HAP-1 (cell line): Measurements from ENCODE around the gene ZNF148.

Experiments used
- DNase-seq, 2 experiments: peaks; one replicate each; pipeline ENCODE4 v3.0.0-alpha.2; 2016 to 2020; ENCODE audit warnings: low spot score in 2 of 2
- H3K27me3 ChIP-seq: fragments of 250-450 bp; sonication (Bioruptor Pico); 2 replicates; pipeline ENCODE4 v1.5.1; 2020; ENCODE audit warnings: low read depth, mild to moderate bottlenecking, moderate library complexity
- H3K36me3 ChIP-seq: fragments of 250-450 bp; sonication (Bioruptor Pico); replicated peaks from 2 replicates; pipeline ENCODE4 v1.5.1; 2020; ENCODE audit warnings: mild to moderate bottlenecking
- H3K4me1 ChIP-seq: fragments of 250-450 bp; sonication (Bioruptor Pico); 2 replicates; pipeline ENCODE4 v1.5.1; 2020; ENCODE audit warnings: mild to moderate bottlenecking
- H3K4me3 ChIP-seq: fragments of 250-450 bp; sonication (Bioruptor Pico); 2 replicates; pipeline ENCODE4 v1.5.1; 2020; ENCODE audit warnings: mild to moderate bottlenecking, moderate library complexity
- H3K9me3 ChIP-seq: fragments of 250-450 bp; sonication (Bioruptor Pico); 2 replicates; pipeline ENCODE4 v1.5.1; 2020; ENCODE audit warnings: mild to moderate bottlenecking, moderate library complexity
- in situ Hi-C: fragments of 300-500 bp; cut with MboI; formaldehyde crosslinking; loops from 3 replicates; pipeline ENCODE4 v1.14.3; 2020; ENCODE audit warnings: low sequenced_read_pairs, inconsistent platforms, mixed read lengths

ZNF148 gene

DNA sequence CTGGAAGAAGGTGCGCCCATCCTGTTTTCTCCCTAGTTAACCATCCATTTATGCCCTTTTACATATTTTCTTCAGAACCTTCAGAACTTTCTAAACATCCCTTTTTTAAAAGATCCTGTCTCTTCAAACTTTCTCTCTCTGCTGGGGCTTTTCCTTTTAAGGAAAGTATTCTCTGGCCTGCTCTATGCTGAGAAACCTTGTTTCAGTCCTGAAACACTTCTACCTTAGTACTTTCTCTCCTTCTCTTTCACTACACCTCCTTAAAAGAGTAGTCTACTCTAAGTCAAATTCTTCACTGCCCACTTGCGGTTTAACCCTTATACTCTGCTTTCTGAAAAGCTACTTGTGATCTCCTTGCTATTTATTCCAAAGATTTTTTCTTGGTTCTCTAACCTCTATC lies 97.0 kb downstream of the ZNF148 start:
- Histone ChIP-seq H3K9me3 (no peaks in the 10 kb centered on the region), H3K27me3 (no peaks in the 10 kb centered on the region), H3K4me3 (no peak overlapping the region), H3K4me1 (peaks cover 24% of the 10 kb centered on the region), H3K36me3 (no peaks in the 10 kb centered on the region)
- in situ Hi-C loops: no loop called here
- DNase-seq: no peak

DNA sequence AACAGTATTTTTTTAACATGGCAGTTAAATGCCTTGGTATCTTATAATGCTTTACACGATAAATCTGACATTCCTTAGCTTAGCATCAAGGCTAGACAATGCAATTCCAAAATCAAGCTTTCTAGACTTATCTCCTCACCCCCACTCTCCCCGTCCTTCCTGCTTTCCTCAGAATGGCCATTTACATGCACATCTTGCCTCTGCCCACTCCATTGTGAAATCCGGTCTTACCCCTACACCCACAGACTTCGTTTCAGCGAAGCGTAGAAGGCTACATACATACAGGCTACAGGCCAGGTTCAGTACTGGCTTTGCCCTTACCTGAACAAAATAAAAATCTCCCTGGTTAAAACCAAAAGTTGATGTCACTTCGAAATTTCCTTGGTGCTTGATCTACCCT lies 104.0 kb downstream of the ZNF148 start:
- Histone ChIP-seq H3K4me3 (no peak overlapping the region), H3K36me3 (no peaks in the 10 kb centered on the region), H3K27me3 (no peaks in the 10 kb centered on the region), H3K4me1 (peaks cover 6% of the 10 kb centered on the region; the same call in 1 of the 2 replicates), H3K9me3 (no peaks in the 10 kb centered on the region)
- in situ Hi-C loops: no loop called here
- DNase-seq: no peak

DNA sequence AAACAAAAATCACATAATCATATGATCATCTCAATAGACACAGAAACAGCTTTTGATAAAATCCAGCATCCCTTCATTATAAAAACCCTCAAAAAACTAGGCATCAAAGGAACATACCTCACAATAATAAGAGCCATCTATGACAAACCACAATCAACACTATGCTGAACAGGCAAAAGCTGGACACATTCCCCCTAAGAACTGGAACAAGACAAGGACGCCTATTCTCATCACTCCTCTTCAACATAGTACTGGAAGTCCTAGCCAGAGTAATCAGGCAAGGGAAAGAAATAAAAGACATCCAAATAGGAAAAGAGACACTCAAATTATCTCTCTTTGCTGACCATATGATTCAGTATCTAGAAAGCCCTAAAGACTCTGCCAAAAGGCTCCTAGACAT lies 107.7 kb downstream of the ZNF148 start:
- Histone ChIP-seq H3K36me3 (no peaks in the 10 kb centered on the region), H3K9me3 (no peaks in the 10 kb centered on the region), H3K4me3 (no peak overlapping the region), H3K27me3 (no peaks in the 10 kb centered on the region), H3K4me1 (peaks cover 9% of the 10 kb centered on the region; the same call in 1 of the 2 replicates)
- in situ Hi-C loops: no loop called here
- no peak for DNase-seq

DNA sequence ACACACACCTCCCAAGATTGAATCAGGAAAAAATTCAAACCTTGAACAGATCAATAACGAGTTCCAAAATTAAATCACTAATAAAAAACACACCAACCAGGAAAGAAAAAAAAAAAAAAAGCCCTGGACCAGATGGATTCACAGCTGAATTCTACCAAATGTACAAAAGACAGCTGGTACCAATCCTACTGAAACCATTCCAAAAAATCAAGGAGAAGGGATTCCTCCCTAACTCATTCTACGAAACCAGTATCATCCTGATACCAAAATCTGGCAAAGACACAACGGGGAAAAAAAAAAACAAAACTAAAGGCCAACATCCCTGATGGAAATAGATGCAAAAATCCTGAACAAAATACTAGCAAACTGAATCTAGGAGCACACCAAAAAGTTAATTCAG lies 108.2 kb downstream of the ZNF148 start:
- in situ Hi-C loops: no loop called here

DNA sequence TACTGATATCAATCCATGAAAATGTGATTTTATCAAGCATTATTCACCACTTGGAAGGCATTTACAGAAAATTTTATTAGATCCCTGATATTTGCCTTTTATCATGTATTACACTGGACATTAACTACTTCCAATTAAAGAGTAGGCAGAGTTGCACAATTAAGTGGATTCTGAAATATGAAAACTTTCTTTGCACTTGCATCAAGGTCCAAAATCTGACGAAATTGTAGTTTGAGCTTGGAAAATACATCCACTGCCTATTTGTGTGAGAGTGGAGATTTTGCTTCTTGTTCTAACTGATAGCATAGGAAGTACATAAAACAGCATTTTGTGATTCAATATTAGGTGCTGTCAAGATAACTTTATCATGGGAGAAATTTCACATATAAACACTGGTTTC lies 113.0 kb downstream of the ZNF148 start:
- no peaks in the 10 kb centered on the region; the same call in 1 of the 2 replicates for H3K36me3 ChIP-seq
- no peak overlapping the region for H3K4me3 ChIP-seq
- in situ Hi-C loops: no loop called here
- no peaks in the 10 kb centered on the region for H3K9me3 ChIP-seq
- no peaks in the 10 kb centered on the region for H3K27me3 ChIP-seq
- DNase-seq: no peak
- peaks cover 12% of the 10 kb centered on the region; the same call in 1 of the 2 replicates for H3K4me1 ChIP-seq

More for the DNA sequence above, 108.2 kb downstream of the ZNF148 start:
- Histone ChIP-seq H3K36me3 (no peaks in the 10 kb centered on the region), H3K4me3 (no peak overlapping the region), H3K4me1 (peaks cover 11% of the 10 kb centered on the region; the same call in 1 of the 2 replicates), H3K9me3 (no peaks in the 10 kb centered on the region), H3K27me3 (no peaks in the 10 kb centered on the region)
- DNase-seq: no peak

DNA sequence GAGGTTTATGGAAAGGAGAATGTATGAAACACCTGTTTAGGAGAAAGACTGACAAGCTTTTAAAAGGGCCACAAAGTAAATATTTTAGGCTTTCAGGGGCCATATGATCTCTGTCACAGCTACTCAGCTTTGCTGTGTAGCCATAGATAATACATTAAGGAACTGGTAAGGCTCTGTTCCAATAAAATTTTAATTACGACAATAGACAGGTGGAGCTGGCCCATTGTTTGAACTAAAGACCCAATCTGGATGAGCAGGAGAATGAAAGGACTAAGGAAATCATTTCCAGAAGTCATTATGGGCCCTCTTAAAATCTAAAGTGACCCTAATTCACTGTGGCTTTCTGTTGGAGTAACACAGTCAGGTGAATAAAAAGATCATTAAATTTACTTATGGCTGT lies 114.1 kb downstream of the ZNF148 start:
- Histone ChIP-seq H3K9me3 (no peaks in the 10 kb centered on the region; the same call in 1 of the 2 replicates), H3K36me3 (no peaks in the 10 kb centered on the region; the same call in 1 of the 2 replicates), H3K27me3 (no peaks in the 10 kb centered on the region), H3K4me3 (no peak overlapping the region), H3K4me1 (peaks cover 5% of the 10 kb centered on the region; the same call in 1 of the 2 replicates)
- in situ Hi-C loops: no loop called here
- no peak for DNase-seq

DNA sequence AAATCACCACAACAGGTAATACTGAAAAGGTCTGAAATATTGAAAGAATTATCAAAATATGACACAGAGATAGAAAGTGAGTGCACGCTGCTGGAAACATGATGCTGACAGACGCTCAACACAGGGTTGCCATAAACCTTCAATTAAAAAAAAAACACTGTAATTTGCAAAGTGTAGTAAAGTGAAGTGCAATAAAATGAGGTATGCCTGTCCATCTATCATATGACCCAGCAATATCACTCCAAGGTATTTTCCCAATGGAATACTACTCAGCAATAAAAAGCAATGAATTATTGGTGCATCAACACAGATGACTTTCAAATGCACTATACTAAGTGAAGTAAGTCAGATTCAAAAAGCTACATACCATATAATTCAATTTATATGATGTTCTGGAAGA lies 115.0 kb downstream of the ZNF148 start:
- no peak for DNase-seq
- no peaks in the 10 kb centered on the region; the same call in 1 of the 2 replicates for H3K9me3 ChIP-seq
- H3K36me3 ChIP-seq: no peaks in the 10 kb centered on the region; the same call in 1 of the 2 replicates
- H3K4me1 ChIP-seq: peaks cover 4% of the 10 kb centered on the region; the same call in 1 of the 2 replicates
- in situ Hi-C loops: no loop called here
- H3K27me3 ChIP-seq: no peaks in the 10 kb centered on the region
- no peak overlapping the region for H3K4me3 ChIP-seq

DNA sequence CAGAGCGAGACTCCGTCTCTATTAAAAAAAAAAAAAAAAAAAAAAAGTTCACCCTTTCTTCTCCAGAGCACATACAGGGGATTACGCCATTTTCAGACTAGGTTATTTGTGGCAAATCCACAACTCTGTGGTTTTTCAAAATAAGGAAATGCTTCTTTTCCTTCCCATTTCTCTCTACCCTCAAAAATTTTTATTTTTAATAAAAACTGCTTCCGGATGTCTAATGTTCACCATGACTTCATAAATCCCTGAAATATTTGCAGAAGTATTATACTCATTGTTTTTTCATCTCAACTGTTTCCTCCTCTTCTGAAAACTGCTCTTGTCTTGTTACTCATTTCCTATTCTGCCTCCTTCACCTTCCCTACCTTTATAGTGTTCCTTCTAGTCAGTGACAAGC lies 117.6 kb downstream of the ZNF148 start:
- H3K4me3 ChIP-seq: no peak overlapping the region
- H3K9me3 ChIP-seq: no peaks in the 10 kb centered on the region; the same call in 1 of the 2 replicates
- no peak for DNase-seq
- no peaks in the 10 kb centered on the region for H3K27me3 ChIP-seq
- H3K36me3 ChIP-seq: no peaks in the 10 kb centered on the region; the same call in 1 of the 2 replicates
- in situ Hi-C loops: no loop called here
- H3K4me1 ChIP-seq: peaks cover 4% of the 10 kb centered on the region; the same call in 1 of the 2 replicates

DNA sequence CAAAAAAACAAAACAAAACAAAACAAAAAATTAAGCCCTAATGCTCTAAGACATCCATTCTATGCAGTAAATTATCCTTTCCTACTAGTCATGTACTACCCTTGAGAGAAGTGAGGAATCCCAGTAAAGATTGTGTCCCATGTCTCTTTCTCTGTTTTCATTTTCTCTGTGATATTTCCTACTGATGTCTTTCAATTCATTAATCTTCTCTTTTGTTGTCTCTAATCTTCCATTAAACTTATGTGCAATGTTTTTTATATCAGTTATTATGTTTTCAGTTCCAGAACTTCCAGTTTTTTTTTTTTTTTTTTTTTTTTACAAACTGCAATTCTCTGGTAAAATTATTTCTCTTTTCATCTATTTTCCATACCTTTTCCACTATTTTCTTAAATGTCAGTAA lies 118.5 kb downstream of the ZNF148 start:
- no peak overlapping the region for H3K4me3 ChIP-seq

DNA sequence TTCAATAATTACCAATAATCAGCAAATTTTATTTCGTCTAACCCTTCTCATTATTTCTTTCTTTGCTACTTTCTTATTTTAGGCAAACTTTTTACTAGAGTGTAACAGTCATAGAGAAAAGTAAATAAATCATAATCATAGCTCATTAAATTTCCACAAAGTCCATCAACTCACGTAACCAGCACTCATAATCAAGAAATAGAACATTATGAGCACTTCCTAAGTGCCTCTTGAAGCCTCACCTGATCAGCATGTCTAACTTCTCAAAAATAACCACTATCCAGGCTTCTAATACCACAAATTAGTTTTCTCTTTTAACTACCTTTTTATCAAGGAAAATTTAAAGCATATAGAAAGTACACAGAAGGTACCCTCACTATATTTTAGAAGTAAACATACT lies 124.2 kb downstream of the ZNF148 start:
- no peaks in the 10 kb centered on the region for H3K27me3 ChIP-seq
- no peak for DNase-seq
- in situ Hi-C loops: no loop called here
- no peaks in the 10 kb centered on the region for H3K36me3 ChIP-seq
- no peaks in the 10 kb centered on the region for H3K4me1 ChIP-seq
- no peak overlapping the region for H3K4me3 ChIP-seq
- H3K9me3 ChIP-seq: no peaks in the 10 kb centered on the region

More for the DNA sequence above, 118.5 kb downstream of the ZNF148 start:
- Histone ChIP-seq H3K9me3 (no peaks in the 10 kb centered on the region; the same call in 1 of the 2 replicates), H3K27me3 (no peaks in the 10 kb centered on the region), H3K4me1 (no peaks in the 10 kb centered on the region), H3K36me3 (no peaks in the 10 kb centered on the region; the same call in 1 of the 2 replicates)
- no peak for DNase-seq
- in situ Hi-C loops: no loop called here

DNA sequence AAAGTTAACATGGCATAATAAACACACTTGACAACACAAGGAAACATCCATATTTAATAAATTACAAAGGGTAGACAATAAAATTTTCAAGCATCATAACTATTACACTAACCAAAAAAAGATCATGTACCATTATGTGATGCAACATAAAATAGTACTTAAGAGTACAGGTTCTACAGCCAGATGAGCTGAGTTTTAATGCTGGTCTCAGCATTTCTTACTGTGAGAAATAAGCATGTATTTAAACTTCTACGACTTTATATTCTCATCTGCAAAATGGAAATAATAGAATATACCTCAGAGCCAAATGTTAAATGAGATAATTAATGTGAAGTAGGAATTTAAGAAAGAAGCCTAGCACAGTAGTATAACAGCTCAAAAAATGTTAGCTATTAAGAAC lies 128.9 kb downstream of the ZNF148 start:
- Histone ChIP-seq H3K27me3 (no peaks in the 10 kb centered on the region), H3K36me3 (no peaks in the 10 kb centered on the region), H3K4me3 (no peak overlapping the region), H3K4me1 (no peaks in the 10 kb centered on the region), H3K9me3 (no peaks in the 10 kb centered on the region)
- in situ Hi-C loops: no loop called here
- no peak for DNase-seq

DNA sequence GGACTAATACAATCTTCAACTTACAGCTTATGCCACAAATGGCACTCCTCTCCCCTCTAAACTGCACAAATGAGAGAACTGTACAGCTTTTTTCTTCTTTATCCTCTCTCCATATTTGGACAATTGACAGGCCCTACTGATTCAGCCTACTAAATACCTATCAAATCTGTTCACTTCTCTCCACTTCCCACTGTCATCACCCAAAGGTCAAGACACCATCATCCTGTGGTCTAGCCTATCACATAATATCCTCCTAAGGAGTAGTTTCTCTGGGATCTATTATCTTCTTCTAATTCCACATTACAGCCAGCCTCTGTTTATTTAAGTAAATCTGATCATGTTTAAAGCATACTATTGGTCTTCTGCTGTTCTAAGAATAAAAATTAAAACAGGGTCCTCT lies 129.6 kb downstream of the ZNF148 start:
- in situ Hi-C loops: no loop called here
- Histone ChIP-seq H3K36me3 (no peaks in the 10 kb centered on the region), H3K9me3 (no peaks in the 10 kb centered on the region), H3K4me3 (no peak overlapping the region), H3K4me1 (no peaks in the 10 kb centered on the region), H3K27me3 (no peaks in the 10 kb centered on the region)
- DNase-seq: no peak

DNA sequence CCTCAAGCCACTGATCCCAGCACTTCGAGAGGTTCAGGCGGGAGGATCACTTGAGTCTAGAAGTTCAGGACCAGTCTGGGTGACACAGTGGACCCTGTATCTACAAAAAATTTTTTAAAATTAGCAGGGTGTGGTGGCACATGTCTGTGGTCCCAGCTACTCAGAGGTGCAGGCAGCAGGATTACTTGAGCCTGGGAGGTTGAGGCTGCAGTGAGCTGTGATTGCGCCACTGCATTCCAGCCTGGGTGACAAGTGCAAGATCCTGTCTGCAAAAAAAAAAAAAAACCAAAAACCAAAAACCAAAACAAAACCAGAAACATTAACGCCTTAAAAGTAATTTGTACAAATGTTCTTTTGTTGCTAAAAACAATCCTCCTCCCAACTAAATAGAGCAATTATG lies 134.6 kb downstream of the ZNF148 start:
- in situ Hi-C loops: no loop called here
- no peaks in the 10 kb centered on the region for H3K36me3 ChIP-seq
- DNase-seq: no peak

DNA sequence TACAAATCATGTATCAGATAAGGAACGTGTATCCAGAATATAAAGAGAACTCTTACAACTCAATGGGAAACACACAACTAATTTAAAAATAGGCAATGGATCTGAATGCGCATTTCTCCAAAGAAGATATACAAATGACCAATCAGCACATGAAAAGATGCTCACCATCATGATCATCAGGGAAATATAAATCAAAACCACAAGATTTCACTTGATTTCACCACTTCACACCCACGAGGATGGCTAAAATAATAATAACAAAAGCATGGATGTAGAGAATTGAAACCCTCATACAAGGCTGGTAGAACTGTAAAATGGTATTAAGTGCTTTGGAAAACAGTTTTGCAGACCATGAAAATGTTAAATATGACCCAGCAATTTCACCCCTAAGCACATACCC lies 135.9 kb downstream of the ZNF148 start:
- Histone ChIP-seq H3K4me1 (peaks cover 5% of the 10 kb centered on the region), H3K27me3 (no peaks in the 10 kb centered on the region), H3K9me3 (no peaks in the 10 kb centered on the region), H3K36me3 (no peaks in the 10 kb centered on the region), H3K4me3 (no peak overlapping the region)
- in situ Hi-C loops: no loop called here
- DNase-seq: peak in 1 of 2 experiments; percentile 42

More for the DNA sequence above, 134.6 kb downstream of the ZNF148 start:
- peaks cover 5% of the 10 kb centered on the region for H3K4me1 ChIP-seq
- no peaks in the 10 kb centered on the region for H3K27me3 ChIP-seq
- no peaks in the 10 kb centered on the region for H3K9me3 ChIP-seq
- H3K4me3 ChIP-seq: no peak overlapping the region

DNA sequence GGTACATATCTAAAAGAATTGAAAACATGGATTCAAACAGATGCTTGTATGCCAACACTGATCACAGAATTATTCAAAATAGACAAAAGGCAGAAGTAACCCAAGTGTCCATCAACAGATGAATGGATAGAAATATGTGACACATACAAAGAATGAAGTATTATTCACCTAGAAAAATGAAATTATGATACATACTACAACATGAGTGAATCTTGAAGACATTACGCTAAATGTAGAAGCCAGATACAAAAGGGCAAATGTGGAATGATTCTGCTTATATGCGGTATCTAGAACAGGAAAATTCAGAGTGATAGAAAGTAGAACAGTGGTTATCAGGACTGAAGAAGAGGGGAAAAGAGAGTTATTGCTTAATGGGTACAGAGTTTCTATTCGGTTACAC lies 136.4 kb downstream of the ZNF148 start:
- Histone ChIP-seq H3K27me3 (no peaks in the 10 kb centered on the region), H3K4me3 (no peak overlapping the region), H3K9me3 (no peaks in the 10 kb centered on the region), H3K4me1 (peaks cover 5% of the 10 kb centered on the region), H3K36me3 (no peaks in the 10 kb centered on the region)
- in situ Hi-C loops: no loop called here
- no peak for DNase-seq
